Activated T-cell treated with anti-CD3 and anti-CD28 coated beads, Interleukin-2, amount 50 U/mL, for 48 hours (primary cell): ENCODE data around the gene SLC8A2.
"Not testable (repeated sequence)": the region's sequence is repeated elsewhere in the genome, so short reads cannot be mapped to it uniquely, and the experiment has no call there.

Experiments used
- DNase-seq, 2 experiments: peaks; one replicate each; pipeline ENCODE4 v3.0.0-alpha.2; 2020

Gene SLC8A2

GRCh38 chr19:47427241-47428176 is 44.2 kb downstream of the SLC8A2 start:
- peak; percentile 81 to 85 for DNase-seq

- no peak for DNase-seq
These were observed 48.4 kb downstream of the SLC8A2 start for GRCh38 chr19:47423203-47423882.

GRCh38 chr19:47422417-47423163 is 49.1 kb downstream of the SLC8A2 start:
- DNase-seq: no peak

- no peak for DNase-seq
These were observed 49.8 kb downstream of the SLC8A2 start for GRCh38 chr19:47421844-47422395.

- no peak for DNase-seq
These were observed 50.4 kb downstream of the SLC8A2 start for GRCh38 chr19:47421244-47421786.

GRCh38 chr19:47419789-47420188 is 51.9 kb downstream of the SLC8A2 start:
- no peak for DNase-seq

- DNase-seq: no peak
These were observed 52.5 kb downstream of the SLC8A2 start, which contains the start of gene MEIS3 for GRCh38 chr19:47419030-47419783. MEIS3 (minus strand) TSS chr19:47419527; CDS start chr19:47419081, 446 bp downstream.

- no peak for DNase-seq
These were observed 53.0 kb downstream of the SLC8A2 start for GRCh38 chr19:47418692-47419029.

GRCh38 chr19:47417746-47418691 is 53.7 kb downstream of the SLC8A2 start:
- DNase-seq: no peak

GRCh38 chr19:47417107-47417745 is 54.5 kb downstream of the SLC8A2 start:
- no peak for DNase-seq

- DNase-seq: no peak
These were observed 55.1 kb downstream of the SLC8A2 start for GRCh38 chr19:47416643-47416985.

- DNase-seq: no peak
These were observed 55.6 kb downstream of the SLC8A2 start for GRCh38 chr19:47415953-47416642.

GRCh38 chr19:47414469-47414868 is 57.2 kb downstream of the SLC8A2 start:
- DNase-seq: no peak

- DNase-seq: no peak
These were observed 57.8 kb downstream of the SLC8A2 start for GRCh38 chr19:47413941-47414340.

- DNase-seq: not testable (repeated sequence)
These were observed 60.0 kb downstream of the SLC8A2 start for GRCh38 chr19:47411696-47412095.

- no peak for DNase-seq
These were observed 60.6 kb downstream of the SLC8A2 start for GRCh38 chr19:47411101-47411500.

- DNase-seq: no peak
These were observed 63.3 kb downstream of the SLC8A2 start for GRCh38 chr19:47408156-47408938.

GRCh38 chr19:47407417-47407774 is 64.3 kb downstream of the SLC8A2 start:
- DNase-seq: no peak
